GM12874 (cell line): ENCODE measurements around the gene GOLIM4.

Experiments used
- TF ChIP-seq, protein P1 (sequence below): IDR thresholded peaks from 2 replicates; pipeline ENCODE4 v1.5.1; 2011; ENCODE audit warnings: low read depth, mild to moderate bottlenecking, control low read depth, low read length, moderate library complexity; ENCODE audit not compliant: insufficient read depth

GOLIM4 gene

DNA sequence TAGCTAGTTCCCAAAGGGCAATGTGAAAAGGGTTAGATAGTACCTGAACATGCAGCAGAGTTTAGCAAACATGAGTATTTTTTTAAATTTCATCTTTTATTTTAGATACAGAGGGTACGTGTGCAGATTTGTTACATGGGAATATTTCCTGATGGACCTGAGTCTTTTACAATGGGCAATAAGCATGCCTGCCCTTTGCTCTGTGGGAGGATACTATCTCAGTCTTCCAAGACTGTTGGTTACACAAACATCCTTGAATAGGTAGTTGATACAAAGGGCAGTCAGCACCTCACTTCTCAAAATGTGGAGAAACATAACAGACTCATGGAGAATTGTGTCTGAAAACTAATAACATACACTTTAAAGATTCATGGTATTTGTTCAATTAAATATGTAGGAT is 103.3 kb downstream of the GOLIM4 start:
- TF ChIP-seq, protein P1, sequence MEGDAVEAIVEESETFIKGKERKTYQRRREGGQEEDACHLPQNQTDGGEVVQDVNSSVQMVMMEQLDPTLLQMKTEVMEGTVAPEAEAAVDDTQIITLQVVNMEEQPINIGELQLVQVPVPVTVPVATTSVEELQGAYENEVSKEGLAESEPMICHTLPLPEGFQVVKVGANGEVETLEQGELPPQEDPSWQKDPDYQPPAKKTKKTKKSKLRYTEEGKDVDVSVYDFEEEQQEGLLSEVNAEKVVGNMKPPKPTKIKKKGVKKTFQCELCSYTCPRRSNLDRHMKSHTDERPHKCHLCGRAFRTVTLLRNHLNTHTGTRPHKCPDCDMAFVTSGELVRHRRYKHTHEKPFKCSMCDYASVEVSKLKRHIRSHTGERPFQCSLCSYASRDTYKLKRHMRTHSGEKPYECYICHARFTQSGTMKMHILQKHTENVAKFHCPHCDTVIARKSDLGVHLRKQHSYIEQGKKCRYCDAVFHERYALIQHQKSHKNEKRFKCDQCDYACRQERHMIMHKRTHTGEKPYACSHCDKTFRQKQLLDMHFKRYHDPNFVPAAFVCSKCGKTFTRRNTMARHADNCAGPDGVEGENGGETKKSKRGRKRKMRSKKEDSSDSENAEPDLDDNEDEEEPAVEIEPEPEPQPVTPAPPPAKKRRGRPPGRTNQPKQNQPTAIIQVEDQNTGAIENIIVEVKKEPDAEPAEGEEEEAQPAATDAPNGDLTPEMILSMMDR, result no peak

DNA sequence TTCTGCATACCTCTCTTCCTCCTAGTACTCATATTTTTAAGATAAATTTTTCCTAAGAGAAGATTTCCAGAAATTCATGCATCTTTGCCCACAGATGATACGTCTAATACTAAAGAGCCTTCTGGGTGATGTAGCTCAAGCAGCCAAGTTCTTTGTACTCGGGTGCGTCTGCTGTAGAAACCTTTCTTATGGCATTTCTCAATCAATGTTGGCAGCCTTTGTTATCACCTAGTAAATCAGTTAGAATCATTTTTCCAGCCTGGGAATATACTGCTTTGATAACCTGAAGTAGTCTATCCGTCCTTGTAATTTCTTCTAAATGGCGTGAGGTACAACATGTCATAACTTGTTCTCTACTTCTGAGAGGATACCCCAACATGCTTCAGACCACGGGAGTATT is 104.5 kb downstream of the GOLIM4 start:
- TF ChIP-seq, protein P1, result no peak

DNA sequence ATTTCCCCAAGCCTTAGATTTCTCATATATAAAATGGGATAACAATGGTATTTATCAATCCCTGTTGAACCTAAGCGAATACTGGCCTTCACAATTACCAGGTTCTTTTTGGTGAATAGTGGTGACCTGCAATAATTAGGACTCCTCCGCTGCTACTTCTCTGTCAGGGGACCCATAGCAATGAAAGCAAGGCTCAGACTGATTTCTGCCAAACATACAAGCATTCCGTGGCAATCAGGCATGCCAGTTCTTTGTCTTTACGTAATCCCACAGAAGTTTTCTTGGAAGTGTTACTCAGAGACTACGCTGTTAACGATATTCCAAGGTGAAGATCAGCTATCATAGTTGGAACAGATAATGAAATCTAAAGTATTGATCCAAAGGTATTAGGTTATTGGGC is 105.7 kb downstream of the GOLIM4 start:
- TF ChIP-seq, protein P1, result no peak

DNA sequence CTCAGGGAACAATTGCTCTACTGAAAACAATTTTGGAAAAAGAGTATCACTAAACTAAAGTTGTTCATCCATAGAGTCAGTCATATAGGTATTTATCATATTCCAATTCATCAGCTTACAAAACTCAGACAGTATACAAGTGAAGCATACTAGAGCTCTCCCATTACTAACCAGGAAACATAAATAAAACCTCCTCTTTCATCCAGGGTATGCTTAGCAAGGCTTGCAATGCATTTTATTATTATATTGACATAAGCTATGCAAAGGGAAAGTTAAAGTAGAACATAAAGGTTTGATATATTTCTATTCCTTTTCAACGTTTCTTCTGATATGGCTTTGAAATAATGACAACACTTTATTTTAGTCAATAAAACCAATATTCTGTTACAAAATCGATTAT is 106.7 kb downstream of the GOLIM4 start:
- TF ChIP-seq, protein P1, result no peak

DNA sequence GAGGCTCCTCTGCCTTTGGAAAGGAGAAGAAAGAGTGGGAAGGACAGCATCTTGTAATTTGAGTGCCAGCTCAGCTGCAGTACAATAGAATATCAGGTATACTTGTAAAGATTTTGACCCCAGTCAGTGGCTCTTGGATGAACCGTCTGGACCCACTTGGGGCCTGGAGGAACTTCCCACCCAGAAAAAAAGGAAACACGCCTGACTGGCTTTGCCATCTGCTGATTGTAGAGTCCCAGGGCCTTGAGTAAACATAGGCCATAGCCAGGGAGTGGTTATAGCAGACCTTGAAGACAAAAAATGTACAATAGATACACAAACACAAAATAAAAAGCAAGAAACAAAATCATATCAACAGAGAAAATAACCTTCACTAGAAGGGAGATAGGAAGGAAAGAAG is 112.1 kb downstream of the GOLIM4 start:
- TF ChIP-seq, protein P1, result no peak

DNA sequence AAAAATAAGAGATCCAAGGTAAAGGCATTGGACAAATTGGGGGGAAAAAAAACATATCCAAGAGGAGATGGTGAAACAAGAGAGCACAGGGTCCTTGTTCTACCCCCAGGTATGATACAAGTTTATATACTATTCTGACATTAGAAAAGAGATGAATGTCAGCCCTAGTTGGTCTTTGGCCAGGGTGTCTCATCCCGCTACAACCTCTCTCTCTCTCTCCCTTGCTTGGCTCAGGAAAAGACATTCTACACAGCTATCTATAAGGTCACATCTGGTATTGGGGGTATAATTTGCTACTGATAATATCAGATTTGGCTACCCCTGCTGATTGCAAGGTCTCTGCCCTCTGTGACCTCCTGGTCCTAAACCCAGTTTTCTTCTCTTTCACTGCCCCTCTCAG is 117.2 kb downstream of the GOLIM4 start:
- TF ChIP-seq, protein P1, result no peak

DNA sequence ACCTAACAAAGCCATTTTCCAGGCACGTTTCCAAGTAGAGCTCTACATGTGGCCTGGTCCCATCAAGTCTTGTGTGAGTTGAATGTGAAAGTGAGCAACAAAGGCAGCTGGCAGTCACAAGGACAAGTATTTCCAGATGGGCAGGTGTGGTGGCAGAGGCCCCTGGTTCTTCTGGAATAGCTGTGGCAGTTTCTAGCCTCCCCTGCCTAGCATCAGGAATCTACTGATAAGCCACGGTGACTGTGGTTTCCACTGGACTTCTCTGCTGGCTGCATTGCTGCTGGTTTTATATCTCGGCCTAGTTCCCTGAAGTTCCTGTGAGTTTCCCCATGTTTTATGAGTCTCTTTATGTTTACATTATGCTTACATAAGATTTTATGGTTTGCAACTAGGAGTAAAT is 117.7 kb downstream of the GOLIM4 start:
- TF ChIP-seq, protein P1, result no peak
